T follicular helper cell (primary cell): ENCODE results near the gene PCLAF.
"Not testable (repeated sequence)": the region's sequence is repeated elsewhere in the genome, so short reads cannot be mapped to it uniquely, and the experiment has no call there.

Source experiments
- DNase-seq: peaks from one replicate; pipeline ENCODE4 v3.0.0-alpha.2; 2020; ENCODE audit warnings: low read depth

Gene PCLAF

GRCh38 chr15:64369078-64369607, 12.1 kb downstream of the PCLAF start:
- DNase-seq: no peak

- DNase-seq: no peak
Measured at GRCh38 chr15:64361259-64361658, 20.0 kb downstream of the PCLAF start.

GRCh38 chr15:64356710-64357040, 24.6 kb downstream of the PCLAF start:
- no peak for DNase-seq

GRCh38 chr15:64355944-64356709, 25.1 kb downstream of the PCLAF start, which contains the start of gene CSNK1G1:
Gene CSNK1G1 (minus strand): TSS chr15:64356173. CDS start chr15:64300499, 55,674 bp downstream.
- peak; percentile 88 for DNase-seq

GRCh38 chr15:64355348-64355943, 25.8 kb downstream of the PCLAF start:
- no peak for DNase-seq

- no peak for DNase-seq
Measured at GRCh38 chr15:64354688-64355344, 26.4 kb downstream of the PCLAF start.

GRCh38 chr15:64351265-64351664, 30.0 kb downstream of the PCLAF start:
- DNase-seq: no peak

GRCh38 chr15:64349375-64349774, 31.9 kb downstream of the PCLAF start:
- DNase-seq: no peak

- no peak for DNase-seq
Measured at GRCh38 chr15:64348455-64348854, 32.8 kb downstream of the PCLAF start.

- DNase-seq: not testable (repeated sequence)
Measured at GRCh38 chr15:64346242-64346641, 35.0 kb downstream of the PCLAF start.

GRCh38 chr15:64344651-64345294, 36.5 kb downstream of the PCLAF start:
- DNase-seq: no peak

- no peak for DNase-seq
Measured at GRCh38 chr15:64343841-64344240, 37.4 kb downstream of the PCLAF start.

GRCh38 chr15:64343222-64343621, 38.0 kb downstream of the PCLAF start:
- DNase-seq: no peak

GRCh38 chr15:64341961-64342360, 39.3 kb downstream of the PCLAF start:
- no peak for DNase-seq

GRCh38 chr15:64340355-64340754, 40.9 kb downstream of the PCLAF start:
- no peak for DNase-seq

- no peak for DNase-seq
Measured at GRCh38 chr15:64337761-64338160, 43.5 kb downstream of the PCLAF start.

GRCh38 chr15:64333986-64334929, 47.0 kb downstream of the PCLAF start:
- peak; percentile 26 for DNase-seq

- DNase-seq: no peak
Measured at GRCh38 chr15:64333516-64333915, 47.7 kb downstream of the PCLAF start.

GRCh38 chr15:64331668-64332067, 49.6 kb downstream of the PCLAF start:
- DNase-seq: not testable (repeated sequence)

- DNase-seq: not testable (repeated sequence)
Measured at GRCh38 chr15:64326975-64327374, 54.3 kb downstream of the PCLAF start.

- not testable (repeated sequence) for DNase-seq
Measured at GRCh38 chr15:64326458-64326857, 54.8 kb downstream of the PCLAF start.
